Heart right ventricle (tissue), 16 donors: Measurements from ENCODE around the gene P4HTM. TPM values are rescaled to one million over a fixed set of nuclear protein-coding genes. Genes with fewer than 3 reads are reported as not detected.
A peak's percentile ranks its signal among the peaks of the same experiment; 100 is the strongest.

Experiments used
- ATAC-seq, 8 donors: fragments of 200-7000 bp; cut with Tn5 transposase; one replicate each; pipeline ENCODE4 v1.9.1; 2020; ENCODE audit warnings: mild to moderate bottlenecking in 8 of 8, moderate library complexity in 8 of 8, moderate number of reproducible peaks in 1 of 8
- DNase-seq, 2 donors: peaks; one replicate each; pipeline ENCODE4 v3.0.0-alpha.2; 2020
- H3K27ac ChIP-seq, 10 donors: fragments of 200-600 bp; sonication (generic) in 2 of 10; one replicate each; pipeline versions ENCODE4 v1.5.0 to v1.8.0; 2020 to 2022; ENCODE audit warnings: mild to moderate bottlenecking in 3 of 10
- H3K27me3 ChIP-seq, 7 donors: fragments of 200-600 bp; one replicate each; pipeline ENCODE4 v1.8.0; 2021 to 2022; ENCODE audit warnings: mild to moderate bottlenecking in 2 of 7
- H3K36me3 ChIP-seq, 9 donors: fragments of 200-600 bp; sonication (generic) in 1 of 9; one replicate each; pipeline versions ENCODE4 v1.5.0 to v1.8.0; 2020 to 2022; ENCODE audit warnings: mild to moderate bottlenecking in 2 of 9
- H3K4me1 ChIP-seq, 9 donors: fragments of 200-600 bp; sonication (generic) in 1 of 9; one replicate each; pipeline versions ENCODE4 v1.5.0 to v1.8.0; 2020 to 2022; ENCODE audit warnings: mild to moderate bottlenecking in 4 of 9
- H3K4me3 ChIP-seq, 10 donors: fragments of 200-600 bp; sonication (generic) in 2 of 10; one replicate each; pipeline versions ENCODE4 v1.5.0 to v1.8.0; 2020 to 2022; ENCODE audit warnings: mild to moderate bottlenecking in 7 of 10, moderate library complexity in 2 of 10
- H3K9me3 ChIP-seq, 11 donors: fragments of 200-600 bp in 10 of 11; sonication (generic) in 2 of 11; one replicate each; pipeline versions ENCODE4 v1.5.0 to v1.8.0; 2013 to 2022; ENCODE audit warnings: mild to moderate bottlenecking in 2 of 11, control low read depth in 1 of 11, moderate library complexity in 1 of 11
- CTCF ChIP-seq, 9 donors: fragments of 200-600 bp; sonication (generic) in 2 of 9; IDR thresholded peaks; one replicate each; pipeline versions ENCODE4 v1.5.0 to v1.8.0; 2021 to 2022; ENCODE audit warnings: antibody characterized with exemption in 9 of 9, mild to moderate bottlenecking in 5 of 9, moderate library complexity in 1 of 9
- WGBS, 2 donors: extraction: QIAGEN DNeasy Blood & Tissue Kit; methylation state at CpG; one replicate each; pipeline ENCODE4 v1.1.7; 2013; ENCODE audit warnings: inconsistent platforms in 1 of 2; 5-methylcytosine and 5-hydroxymethylcytosine counted together
- intact Hi-C, 10 donors: fragments of 100-400 bp; cut with DNase I; formaldehyde crosslinking; loops; one replicate each; pipeline versions ENCODE4 v1.11.1 to v1.14.2; 2022
- polyA plus RNA-seq, 2 donors: library from polyadenylated mRNA; stranded (reverse); fragments of 200-250 nt; gene quantifications; one replicate each; pipeline ENCODE4 v1.2.3, GENCODE V29; 2013
- total RNA-seq, 10 donors: library from RNA; stranded (reverse); fragmentation: NEBNext Ultra II Directional in 3 of 10; extraction: Animal tissue kit (Norgen Biotek cat#: 25700) in 3 of 10; gene quantifications; one replicate each; pipeline versions ENCODE4 v1.2.1 to v1.2.4, GENCODE V29; 2021 to 2023
- donor health status: Arrhythmogenic right ventricular cardiomyopathy.
- donor health status: ischemic (EF 13 %, LVEDD 7.1; RV severe dilation, severe dysfunction).
- donor health status: healthy with polysubstance abuse.
- donor health status: DM: no; HTN: yes; CAD: no.
- donor health status: DM: no; HTN: no; CAD: no.
- donor health status: ischemic (EF 25% LVEDD 6.9; RV normal size, moderate dysfunction).
- donor health status: ischemic (EF 25% LVEDD 5.7; RV mildly dilated, moderate dysfunction).
- donor health status: healthy.
- donor health status: DM: yes; HTN: yes; CAD: no.
- donor health status: Ischemic cardiomyopathy.
- donor health status: ischemic (EF 35%, LVEDD 5.7; RV mildly dilated, moderate dysfunction).
- donor health status: nonischemic (EF 11% LVEDD 7.7; RV severe dilation, severe dysfunction).
- donor health status: DM: yes; HTN: yes; CAD: no.
- donor health status: PGD.
- donor health status: ischemic (EF 29% LVEDD 5.4; RV normal size, mild dysfunction).
- donor health status: nonischemic (EF 23%, LVEDD 6.1; RV moderate dilation, normal function).

The P4HTM gene
- total and polyA plus RNA-seq, 12 donors = 23.8 to 41.7 (median 30.5) TPM

GRCh38 chr3:48974076-48974864 is 15.8 kb upstream of the P4HTM start:
- TF ChIP-seq CTCF (IDR thresholded peaks at IDR 0.05) = no peak
- no peaks in the 10 kb centered on the region for H3K27me3 ChIP-seq
- peaks cover 17 to 99% (median 82%) of the 10 kb centered on the region in 9 donors for H3K36me3 ChIP-seq
- no peak overlapping the region for H3K27ac ChIP-seq
- intact Hi-C loops = no loop called here
- no peak for DNase-seq
- ATAC-seq = no peak
- H3K9me3 ChIP-seq = no peaks in the 10 kb centered on the region
- WGBS, 2 donors = 92 to 93% methylated on average over 10 of the region's 10 CpGs
- H3K4me3 ChIP-seq = no peak overlapping the region
- no peaks in the 10 kb centered on the region for H3K4me1 ChIP-seq

- H3K27ac ChIP-seq = no peak overlapping the region
- peak in 1 of 8 donors; percentile 32 for ATAC-seq
These were observed 10.6 kb upstream of the P4HTM start for GRCh38 chr3:48979451-48979850.

GRCh38 chr3:48980295-48980694 is 9.7 kb upstream of the P4HTM start:
- Histone ChIP-seq H3K27me3 (no peaks in the 10 kb centered on the region), H3K4me3 (no peak overlapping the region), H3K36me3 (peaks cover 4 to 99% (median 72%) of the 10 kb centered on the region in 9 donors), H3K27ac (no peak overlapping the region), H3K4me1 (peaks cover 0 to 16% (median 0%) of the 10 kb centered on the region in 9 donors), H3K9me3 (no peaks in the 10 kb centered on the region)
- 58 to 59% methylated on average over 4 of the region's 4 CpGs for WGBS, 2 donors
- DNase-seq (no peak), ATAC-seq (peak in 4 of 8 donors; percentile 40 to 62 (median 49))
- no peak for TF ChIP-seq CTCF (IDR thresholded peaks at IDR 0.05)
- intact Hi-C loops = no loop called here

More at GRCh38 chr3:48979451-48979850, 10.6 kb upstream of the P4HTM start:
- no peak for TF ChIP-seq CTCF (IDR thresholded peaks at IDR 0.05)
- Histone ChIP-seq H3K36me3 (peaks cover 6 to 99% (median 74%) of the 10 kb centered on the region in 9 donors), H3K4me3 (no peak overlapping the region), H3K9me3 (no peaks in the 10 kb centered on the region), H3K27me3 (no peaks in the 10 kb centered on the region), H3K4me1 (peaks cover 0 to 16% (median 0%) of the 10 kb centered on the region in 9 donors)
- DNase-seq = no peak
- intact Hi-C loops = no loop called here
- WGBS, 2 donors = 93 to 94% methylated on average over 3 of the region's 3 CpGs

- peaks cover 0 to 16% (median 0%) of the 10 kb centered on the region in 9 donors for H3K4me1 ChIP-seq
- no peak for DNase-seq
- no peak overlapping the region for H3K4me3 ChIP-seq
- H3K9me3 ChIP-seq = no peaks in the 10 kb centered on the region
- TF ChIP-seq CTCF (IDR thresholded peaks at IDR 0.05) = no peak
- H3K36me3 ChIP-seq = peaks cover 0 to 98% (median 60%) of the 10 kb centered on the region in 9 donors
- no peak overlapping the region for H3K27ac ChIP-seq
- no peak for ATAC-seq
- H3K27me3 ChIP-seq = no peaks in the 10 kb centered on the region
- intact Hi-C loops = no loop called here
These were observed 8.0 kb upstream of the P4HTM start for GRCh38 chr3:48982016-48982415.
